Adrenal gland (tissue), 19 donors: ENCODE data around the gene ATP8B2. TPM values are rescaled to one million over a fixed set of nuclear protein-coding genes. Genes with fewer than 3 reads are reported as not detected.
"Not testable (repeated sequence)": the region's sequence is repeated elsewhere in the genome, so short reads cannot be mapped to it uniquely, and the experiment has no call there.

Experiments used
- DNase-seq, 7 donors: peaks; one replicate each; pipeline ENCODE4 v3.0.0-alpha.2; 2019 to 2020
- H3K27ac ChIP-seq, 5 donors: fragments of 200-600 bp; sonication (generic) in 4 of 5; 1 replicate in 3 of 5; 2 replicates in 2 of 5; pipeline versions ENCODE4 v1.5.1 to v1.8.0; 2016 to 2020; ENCODE audit warnings: mild to moderate bottlenecking in 1 of 5
- H3K27me3 ChIP-seq: fragments of 200-600 bp; 2 replicates; pipeline ENCODE4 v1.8.0; 2021
- H3K36me3 ChIP-seq, 2 donors: fragments of 200-600 bp; replicated peaks in 1 of 2; 1 replicate in 1 of 2; 2 replicates in 1 of 2; pipeline versions ENCODE4 v1.5.1 to v1.8.0; 2018 to 2022
- H3K4me1 ChIP-seq, 2 donors: fragments of 200-600 bp; replicated peaks in 1 of 2; 1 replicate in 1 of 2; 2 replicates in 1 of 2; pipeline versions ENCODE4 v1.5.1 to v1.8.0; 2018 to 2021
- H3K4me3 ChIP-seq, 4 donors: fragments of 200-600 bp; sonication (generic) in 3 of 4; one replicate each; pipeline ENCODE4 v1.5.1; 2016 to 2018
- H3K9me3 ChIP-seq, 3 donors: fragments of 200-600 bp; sonication (generic) in 1 of 3; replicated peaks in 1 of 3; 1 replicate in 2 of 3; 2 replicates in 1 of 3; pipeline versions ENCODE4 v1.5.1 to v1.8.0; 2016 to 2021
- POLR2A ChIP-seq, 2 donors: fragments of 450-650 bp; IDR thresholded peaks; one replicate each; pipeline ENCODE4 v1.6.1; 2017; ENCODE audit warnings: antibody characterized with exemption in 2 of 2, mild to moderate bottlenecking in 2 of 2, moderate library complexity in 1 of 2
- WGBS, 4 donors: extraction: QIAGEN DNeasy Blood & Tissue Kit in 2 of 4; methylation state at CpG; one replicate each; pipeline versions ENCODE4 v1.1.5 to v1.1.7; 2013 to 2017; 5-methylcytosine and 5-hydroxymethylcytosine counted together
- intact Hi-C, 2 donors: fragments of 100-400 bp; cut with DNase I; formaldehyde crosslinking; loops; one replicate each; pipeline versions ENCODE4 v1.14.1 to v1.15.0; 2022 to 2023
- long read RNA-seq, 10 donors: library from polyadenylated mRNA in 3 of 10; unstranded in 2 of 10; stranded (forward) in 1 of 10; transcript quantifications; one replicate each; pipeline ENCODE4 v2.0.0 and lab custom pipeline, GENCODE V29; 2021 to 2026
- polyA plus RNA-seq, 3 donors: library from polyadenylated mRNA; stranded (reverse); fragments of 200-250 nt in 2 of 3; fragments of 350-450 nt in 1 of 3; fragmentation: Illumina TruSeq in 1 of 3; extraction: RNeasy Lipid Tissue Mini Kit (QIAGEN cat#74804) in 1 of 3; gene quantifications; one replicate each; pipeline ENCODE4 v1.2.3, GENCODE V29; 2013 to 2014
- total RNA-seq, 9 donors: library from RNA; depleted of rRNA in 4 of 9; stranded (reverse); fragments of >200 nt in 4 of 9; fragments of 120-200 nt in 1 of 9; fragmentation: NEBNext Ultra II Directional in 1 of 9; extraction: Animal tissue kit (Norgen Biotek cat#: 25700) in 1 of 9; gene quantifications; one replicate each; pipeline versions ENCODE4 v1.1.0 to v1.2.4, GENCODE V29; 2013 to 2023
- TF ChIP-seq, protein P1 (sequence below), 6 experiments: fragments of 450-650 bp in 4 of 6; fragments of 200-600 bp in 2 of 6; sonication (generic) in 1 of 6; IDR thresholded peaks; 1 replicate in 5 of 6; 2 replicates in 1 of 6; pipeline versions ENCODE4 v1.5.1 to v1.8.0; 2016 to 2021; ENCODE audit warnings: antibody characterized with exemption in 6 of 6, mild to moderate bottlenecking in 2 of 6, moderate library complexity in 1 of 6
- donor health status: healthy with polysubstance abuse.
- donor health status: Bipolar disorder and iron deficiency.
- donor health status: DM: yes; HTN: yes; CAD: no.
- donor health status: DM: no; HTN: no; CAD: no.
- donor health status: DM: no; HTN: no; CAD: no.
- donor health status: DM: yes; HTN: yes; CAD: no.

The ATP8B2 gene
- total RNA-seq: 10 to 100 TPM; 17.1 to 80.8 (median 26.1) TPM
- polyA plus RNA-seq: 10 to 100 TPM in 2 of 3 donors, 1 to 10 TPM in 1; 9.9 to 15.4 (median 11.6) TPM
- long read RNA-seq, donor 1: 0 reads
- long read RNA-seq, donor 2: 0 reads
- long read RNA-seq, donor 3, partial matches to known transcripts: 6 of 6 reads
- long read RNA-seq, donor 3, other reads (novel, unspliced or antisense): 0 of 6 reads
- long read RNA-seq, donor 4: 0 reads
- long read RNA-seq, donor 5, partial matches to known transcripts: 1 of 14 reads
- long read RNA-seq, donor 5, other reads (novel, unspliced or antisense): 13 of 14 reads
- long read RNA-seq, donor 6: 0 reads
- long read RNA-seq, donor 7: 0 reads
- long read RNA-seq, donor 8: 0 reads
- long read RNA-seq, donor 9: 0 reads
- long read RNA-seq, donor 10: 0 reads

GRCh38 chr1:154324669-154325582 lies at the start of gene ATP8B2:
TSS of gene ATP8B2 (plus strand) at chr1:154325525. CDS start at chr1:154328142, 2,617 bp downstream.
- WGBS, 4 donors: 0 to 1% (median 1%) methylated on average over 31 to 56 of the region's 56 CpGs

GRCh38 chr1:154276797-154277196 lies 48.5 kb upstream of the ATP8B2 start:
- WGBS, 4 donors: 85 to 91% (median 88%) methylated on average over 7 of the region's 7 CpGs
- intact Hi-C loops: no loop called here
- no peak overlapping the region for H3K4me3 ChIP-seq
- no peaks in the 10 kb centered on the region for H3K27me3 ChIP-seq
- H3K27ac ChIP-seq: no peak overlapping the region
- peaks cover 9 to 10% of the 10 kb centered on the region in 2 donors for H3K4me1 ChIP-seq
- TF ChIP-seq POLR2A (IDR thresholded peaks at IDR 0.05): no peak
- TF ChIP-seq, protein P1, sequence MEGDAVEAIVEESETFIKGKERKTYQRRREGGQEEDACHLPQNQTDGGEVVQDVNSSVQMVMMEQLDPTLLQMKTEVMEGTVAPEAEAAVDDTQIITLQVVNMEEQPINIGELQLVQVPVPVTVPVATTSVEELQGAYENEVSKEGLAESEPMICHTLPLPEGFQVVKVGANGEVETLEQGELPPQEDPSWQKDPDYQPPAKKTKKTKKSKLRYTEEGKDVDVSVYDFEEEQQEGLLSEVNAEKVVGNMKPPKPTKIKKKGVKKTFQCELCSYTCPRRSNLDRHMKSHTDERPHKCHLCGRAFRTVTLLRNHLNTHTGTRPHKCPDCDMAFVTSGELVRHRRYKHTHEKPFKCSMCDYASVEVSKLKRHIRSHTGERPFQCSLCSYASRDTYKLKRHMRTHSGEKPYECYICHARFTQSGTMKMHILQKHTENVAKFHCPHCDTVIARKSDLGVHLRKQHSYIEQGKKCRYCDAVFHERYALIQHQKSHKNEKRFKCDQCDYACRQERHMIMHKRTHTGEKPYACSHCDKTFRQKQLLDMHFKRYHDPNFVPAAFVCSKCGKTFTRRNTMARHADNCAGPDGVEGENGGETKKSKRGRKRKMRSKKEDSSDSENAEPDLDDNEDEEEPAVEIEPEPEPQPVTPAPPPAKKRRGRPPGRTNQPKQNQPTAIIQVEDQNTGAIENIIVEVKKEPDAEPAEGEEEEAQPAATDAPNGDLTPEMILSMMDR (IDR thresholded peaks at IDR 0.05): peak in 2 of 6 experiments; percentile 20 to 23
- H3K9me3 ChIP-seq: no peaks in the 10 kb centered on the region
- DNase-seq: no peak
- peaks cover 0 to 17% of the 10 kb centered on the region in 2 donors for H3K36me3 ChIP-seq

More at GRCh38 chr1:154324669-154325582, at the start of gene ATP8B2:
- Histone ChIP-seq H3K9me3 (no peaks in the 10 kb centered on the region), H3K4me3 (peak within 1 kb of the TSS in 2 of 4 donors; percentile 18 to 97), H3K27ac (peak within 1 kb of the TSS in 4 of 5 donors; percentile 33 to 89 (median 76)), H3K36me3 (no peaks in the 10 kb centered on the region), H3K27me3 (no peaks in the 10 kb centered on the region), H3K4me1 (peaks cover 17 to 43% of the 10 kb centered on the region in 2 donors)
- TF ChIP-seq POLR2A (IDR thresholded peaks at IDR 0.05): no peak
- TF ChIP-seq, protein P1 (IDR thresholded peaks at IDR 0.05): peak; percentile 71 to 87 (median 83)
- intact Hi-C loops: no loop called here
- DNase-seq: peak; percentile 63 to 88 (median 75)

- H3K27me3 ChIP-seq, H3K4me1 ChIP-seq, DNase-seq, H3K9me3 ChIP-seq, intact Hi-C loops, H3K36me3 ChIP-seq, H3K27ac ChIP-seq, H3K4me3 ChIP-seq: not testable (repeated sequence)
- WGBS, 4 donors: 85 to 98% (median 95%) methylated on average over 4 to 14 of the region's 30 CpGs
Measured at GRCh38 chr1:154287591-154287990, 37.7 kb upstream of the ATP8B2 start.

DNA sequence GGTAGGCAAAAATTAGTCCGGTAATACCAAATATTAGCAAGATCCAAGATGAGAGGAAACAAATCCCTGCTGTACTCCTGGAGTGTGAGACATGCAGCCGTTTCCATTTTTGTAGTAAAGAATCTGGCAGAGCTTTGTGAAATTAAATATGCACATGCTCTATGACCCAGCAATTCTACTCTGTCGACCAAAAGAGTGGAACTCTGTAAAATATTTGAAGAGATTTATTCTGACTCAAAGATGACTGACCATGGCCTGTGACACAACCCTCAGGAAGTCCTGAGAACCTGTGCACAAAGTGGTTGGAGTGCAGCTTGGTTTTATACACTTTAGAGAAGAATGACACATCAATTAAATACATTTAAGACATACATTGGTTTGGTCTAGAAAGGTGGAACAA lies 36.7 kb upstream of the ATP8B2 start:
- Histone ChIP-seq H3K9me3 (no peaks in the 10 kb centered on the region), H3K27me3 (no peaks in the 10 kb centered on the region), H3K36me3 (no peaks in the 10 kb centered on the region), H3K4me3 (no peak overlapping the region), H3K27ac (no peak overlapping the region), H3K4me1 (no peaks in the 10 kb centered on the region)
- DNase-seq: no peak
- intact Hi-C loops: no loop called here
- 65 to 74% (median 68%) methylated on average over 3 of the region's 3 CpGs for WGBS, 4 donors
- no peak for TF ChIP-seq POLR2A (IDR thresholded peaks at IDR 0.05)
- TF ChIP-seq, protein P1 (IDR thresholded peaks at IDR 0.05): no peak
